Pancreas (tissue), 10 donors: Measurements from ENCODE around the gene CYP26A1. TPM values are rescaled to one million over a fixed set of nuclear protein-coding genes. Genes with fewer than 3 reads are reported as not detected.

ENCODE experiments used
- ATAC-seq, 4 donors: fragments of 200-7000 bp; cut with Tn5 transposase; one replicate each; pipeline versions ENCODE4 v1.8.0 to v1.9.1; 2020; ENCODE audit warnings: mild to moderate bottlenecking in 4 of 4, moderate library complexity in 4 of 4
- DNase-seq, 6 donors: peaks; one replicate each; pipeline ENCODE4 v3.0.0-alpha.2; 2020
- FAIRE-seq: peaks from 2 replicates; lab custom pipeline; 2012; peaks lifted over from hg19 to GRCh38; lab: Jason Lieb, UNC
- H3K27ac ChIP-seq, 4 donors: fragments of 200-600 bp; sonication (generic); 1 replicate in 3 of 4; 2 replicates in 1 of 4; pipeline versions ENCODE4 v1.5.0 to v1.8.0; 2020
- H3K27me3 ChIP-seq, 4 donors: fragments of 200-600 bp; one replicate each; pipeline ENCODE4 v1.8.0; 2021
- H3K36me3 ChIP-seq, 3 donors: fragments of 200-600 bp; sonication (generic) in 1 of 3; one replicate each; pipeline versions ENCODE4 v1.5.0 to v1.8.0; 2020 to 2021
- H3K4me1 ChIP-seq, 3 donors: fragments of 200-600 bp; one replicate each; pipeline ENCODE4 v1.8.0; 2021
- H3K4me3 ChIP-seq, 4 donors: fragments of 200-600 bp; sonication (generic) in 2 of 4; one replicate each; pipeline versions ENCODE4 v1.5.0 to v1.8.0; 2020 to 2021
- H3K9me3 ChIP-seq, 4 donors: fragments of 200-600 bp; one replicate each; pipeline ENCODE4 v1.8.0; 2021
- WGBS, 2 donors: extraction: QIAGEN DNeasy Blood & Tissue Kit; methylation state at CpG; one replicate each; pipeline ENCODE4 v1.1.7; 2013; 5-methylcytosine and 5-hydroxymethylcytosine counted together
- intact Hi-C, 3 donors: fragments of 100-400 bp; cut with DNase I; formaldehyde crosslinking; loops; one replicate each; pipeline versions ENCODE4 v1.11.1 to v1.14.2; 2022
- polyA plus RNA-seq, 2 donors: library from polyadenylated mRNA; stranded (reverse); fragments of 200-250 nt; gene quantifications; one replicate each; pipeline ENCODE4 v1.2.3, GENCODE V29; 2013
- total RNA-seq, 6 donors: library from RNA; stranded (reverse); fragmentation: NEBNext Ultra II Directional in 4 of 6; extraction: Animal tissue kit (Norgen Biotek cat#: 25700) in 4 of 6; gene quantifications; one replicate each; pipeline versions ENCODE4 v1.2.1 to v1.2.4, GENCODE V29; 2021 to 2023
- TF ChIP-seq, protein P1 (sequence below), 4 donors: fragments of 200-600 bp; sonication (generic) in 3 of 4; IDR thresholded peaks; one replicate each; pipeline versions ENCODE4 v1.5.0 to v1.8.0; 2021; ENCODE audit warnings: antibody characterized with exemption in 4 of 4
- donor health status: healthy with polysubstance abuse.
- donor health status: DM: no; HTN: no; CAD: no; lungs with moderate emphysema.
- donor health status: DM: no; HTN: no; CAD: no.
- donor health status: control.
- donor health status: control.
- donor health status: Bipolar disorder and iron deficiency.
- donor health status: DM: yes; HTN: yes; CAD: no.
- donor health status: DM: no; HTN: no; CAD: no.
- donor health status: DM: no; HTN: no; CAD: no.
- donor health status: DM: yes; HTN: yes; CAD: no.

Gene CYP26A1
- total and polyA plus RNA-seq, 8 donors: 0.11 to 0.35 TPM; not detected in 6

DNA sequence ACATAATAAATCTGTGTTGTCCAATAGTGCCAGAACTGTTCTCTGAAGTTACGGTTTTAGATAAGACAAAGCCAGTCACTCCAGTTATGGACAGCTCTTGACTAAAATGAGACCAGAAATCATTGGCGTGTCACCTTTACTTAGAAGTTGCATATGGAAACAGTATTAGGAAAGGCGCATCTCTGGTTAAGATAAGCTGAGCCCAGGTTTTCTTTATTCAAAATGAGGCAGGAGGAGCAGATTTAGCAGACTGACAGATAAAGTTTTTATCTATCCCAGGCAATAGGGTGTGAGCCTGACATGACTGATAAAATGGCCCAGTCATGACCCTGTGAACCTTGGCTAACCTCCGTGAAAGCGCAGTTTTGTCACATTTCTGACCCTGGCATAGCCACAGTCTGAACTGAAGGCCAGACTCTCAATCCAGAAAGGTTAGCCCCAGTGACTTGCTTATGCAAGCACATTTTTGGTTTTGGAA, 4.2 kb downstream of the CYP26A1 start:
- 61 to 67% methylated on average over 5 of the region's 5 CpGs for WGBS, 2 donors
- DNase-seq (no peak), ATAC-seq (no peak), FAIRE-seq (no peak)
- H3K4me1 ChIP-seq: peaks cover 9 to 14% (median 12%) of the 10 kb centered on the region in 3 donors
- intact Hi-C loops: no loop called here
- TF ChIP-seq, protein P1, sequence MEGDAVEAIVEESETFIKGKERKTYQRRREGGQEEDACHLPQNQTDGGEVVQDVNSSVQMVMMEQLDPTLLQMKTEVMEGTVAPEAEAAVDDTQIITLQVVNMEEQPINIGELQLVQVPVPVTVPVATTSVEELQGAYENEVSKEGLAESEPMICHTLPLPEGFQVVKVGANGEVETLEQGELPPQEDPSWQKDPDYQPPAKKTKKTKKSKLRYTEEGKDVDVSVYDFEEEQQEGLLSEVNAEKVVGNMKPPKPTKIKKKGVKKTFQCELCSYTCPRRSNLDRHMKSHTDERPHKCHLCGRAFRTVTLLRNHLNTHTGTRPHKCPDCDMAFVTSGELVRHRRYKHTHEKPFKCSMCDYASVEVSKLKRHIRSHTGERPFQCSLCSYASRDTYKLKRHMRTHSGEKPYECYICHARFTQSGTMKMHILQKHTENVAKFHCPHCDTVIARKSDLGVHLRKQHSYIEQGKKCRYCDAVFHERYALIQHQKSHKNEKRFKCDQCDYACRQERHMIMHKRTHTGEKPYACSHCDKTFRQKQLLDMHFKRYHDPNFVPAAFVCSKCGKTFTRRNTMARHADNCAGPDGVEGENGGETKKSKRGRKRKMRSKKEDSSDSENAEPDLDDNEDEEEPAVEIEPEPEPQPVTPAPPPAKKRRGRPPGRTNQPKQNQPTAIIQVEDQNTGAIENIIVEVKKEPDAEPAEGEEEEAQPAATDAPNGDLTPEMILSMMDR (IDR thresholded peaks at IDR 0.05): no peak
- H3K27ac ChIP-seq: no peak overlapping the region
- peaks cover 0 to 38% (median 13%) of the 10 kb centered on the region in 4 donors for H3K27me3 ChIP-seq
- no peaks in the 10 kb centered on the region for H3K9me3 ChIP-seq
- H3K36me3 ChIP-seq: no peaks in the 10 kb centered on the region
- H3K4me3 ChIP-seq: no peak overlapping the region

DNA sequence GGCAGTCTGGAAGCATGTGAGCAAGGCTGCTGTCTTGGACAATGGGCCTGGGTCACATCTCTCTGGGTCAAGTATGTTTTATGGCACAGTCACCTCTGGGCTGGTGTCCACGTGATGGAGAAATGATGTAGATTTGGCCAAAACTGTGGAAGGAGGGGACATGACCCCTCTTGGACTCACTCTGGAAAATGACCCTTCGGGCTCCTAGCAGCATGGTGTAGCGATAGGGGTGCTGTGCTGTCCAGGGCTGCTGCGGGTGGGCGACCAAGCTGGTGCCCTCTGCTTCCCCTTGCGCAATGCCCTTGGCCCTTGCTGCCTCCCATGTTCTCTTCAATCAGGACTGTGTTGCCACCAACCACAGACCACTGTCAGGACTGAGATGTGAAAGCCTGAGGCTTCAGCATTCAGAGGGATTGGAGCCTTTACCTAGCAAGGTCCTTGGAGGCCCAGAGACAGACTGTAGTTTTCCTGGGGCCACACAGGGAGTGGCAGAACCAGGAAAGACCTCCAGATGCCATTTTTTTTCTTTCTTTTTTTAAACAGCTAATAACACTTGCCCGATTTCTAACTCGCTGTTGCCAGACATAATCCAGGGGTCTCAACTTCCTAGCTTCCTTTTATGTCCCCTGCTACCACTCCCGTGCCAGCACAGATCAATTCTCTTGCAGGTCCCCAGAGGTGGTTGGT, 6.1 kb downstream of the CYP26A1 start:
- Histone ChIP-seq H3K9me3 (no peaks in the 10 kb centered on the region), H3K27ac (no peak overlapping the region), H3K4me3 (no peak overlapping the region), H3K27me3 (peaks cover 0 to 20% (median 5%) of the 10 kb centered on the region in 4 donors), H3K36me3 (no peaks in the 10 kb centered on the region), H3K4me1 (peaks cover 0 to 3% (median 0%) of the 10 kb centered on the region in 3 donors)
- FAIRE-seq: no peak
- WGBS, 2 donors: 50 to 57% methylated on average over 9 of the region's 9 CpGs
- ATAC-seq: no peak
- intact Hi-C loops: loop anchor here in 1 of 3 donors (10.0 kb wide), 2 partner anchors 215 to 275 kb away; no protein-coding TSS in a partner anchor
- DNase-seq: no peak
- TF ChIP-seq, protein P1 (IDR thresholded peaks at IDR 0.05): no peak

GRCh38 chr10:93080350-93081046, 6.8 kb downstream of the CYP26A1 start:
- no peak overlapping the region for H3K27ac ChIP-seq
- H3K4me1 ChIP-seq: peaks cover 0 to 3% (median 0%) of the 10 kb centered on the region in 3 donors
- H3K27me3 ChIP-seq: peaks cover 0 to 19% (median 4%) of the 10 kb centered on the region in 4 donors
- intact Hi-C loops: loop anchor here in 1 of 3 donors (10.0 kb wide), 2 partner anchors 214 to 274 kb away; no protein-coding TSS in a partner anchor
- no peaks in the 10 kb centered on the region for H3K9me3 ChIP-seq
- no peaks in the 10 kb centered on the region for H3K36me3 ChIP-seq
- TF ChIP-seq, protein P1 (IDR thresholded peaks at IDR 0.05): peak; percentile 65 to 82 (median 75)
- no peak overlapping the region for H3K4me3 ChIP-seq
- FAIRE-seq (no peak), ATAC-seq (peak; percentile 48 to 89 (median 84)), DNase-seq (peak in 2 of 6 donors; percentile 42 to 69)
- 44 to 45% methylated on average over 22 of the region's 22 CpGs for WGBS, 2 donors

DNA sequence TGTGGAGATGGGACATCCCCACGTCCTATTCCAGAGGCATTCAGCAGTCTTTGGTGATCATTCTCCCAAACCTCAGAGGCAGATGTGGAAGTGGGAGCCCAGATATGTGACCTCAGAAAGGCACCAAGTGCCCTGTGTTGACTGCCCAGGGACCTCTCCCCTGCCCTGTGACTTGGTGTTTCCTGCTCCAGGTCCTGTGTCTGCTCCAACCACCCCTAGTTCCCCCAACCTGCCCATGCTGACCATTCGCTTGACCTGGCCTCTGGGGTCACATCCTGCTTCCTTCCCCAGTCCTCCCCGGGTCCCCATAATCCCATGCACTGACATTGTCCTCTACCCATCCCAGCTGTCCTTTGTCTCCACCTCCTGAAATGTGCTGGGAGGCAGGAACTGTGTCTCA, 7.6 kb downstream of the CYP26A1 start:
- TF ChIP-seq, protein P1 (IDR thresholded peaks at IDR 0.05): no peak
- 50 to 74% methylated on average over 3 of the region's 3 CpGs for WGBS, 2 donors
- ATAC-seq: no peak
- peaks cover 0 to 3% (median 0%) of the 10 kb centered on the region in 3 donors for H3K4me1 ChIP-seq
- no peaks in the 10 kb centered on the region for H3K9me3 ChIP-seq
- peaks cover 0 to 19% (median 4%) of the 10 kb centered on the region in 4 donors for H3K27me3 ChIP-seq
- FAIRE-seq: no peak
- no peak overlapping the region for H3K27ac ChIP-seq
- intact Hi-C loops: loop anchor here in 1 of 3 donors (10.0 kb wide), 2 partner anchors 213 to 273 kb away; no protein-coding TSS in a partner anchor
- no peak for DNase-seq
- H3K36me3 ChIP-seq: no peaks in the 10 kb centered on the region
- H3K4me3 ChIP-seq: no peak overlapping the region
